ENCODE results near the gene PCED1B. TPM values are rescaled to one million over a fixed set of nuclear protein-coding genes. Genes with fewer than 3 reads are reported as not detected.

Gene PCED1B
- total and polyA plus RNA-seq, 4 donors, result 2.2 to 8.2 (median 3.8) TPM

GRCh38 chr12:47107446-47107845, 28.0 kb downstream of the PCED1B start:
- WGBS, 2 donors, result 96% methylated on average over 3 of the region's 3 CpGs
- Histone ChIP-seq H3K27ac (ENCODE audit: low read depth in 1 of 2, low read length in 1 of 2) (no peak overlapping the region), H3K9ac (ENCODE audit: insufficient read depth in 1 of 2, low read length in 2 of 2) (no peak overlapping the region), H3K27me3 (ENCODE audit: control insufficient read depth in 3 of 3, insufficient read depth in 3 of 3, low read length in 2 of 3) (no peaks in the 10 kb centered on the region), H3K4me3 (no peak overlapping the region), H3K4me1 (ENCODE audit: control insufficient read depth in 5 of 5, insufficient read depth in 5 of 5, low read length in 5 of 5) (no peaks in the 10 kb centered on the region), H3K9me3 (ENCODE audit: control insufficient read depth in 4 of 4, insufficient read depth in 3 of 4, low read length in 3 of 4) (peaks cover 0 to 2% (median 0%) of the 10 kb centered on the region in 4 donors), H3K36me3 (ENCODE audit: control insufficient read depth in 4 of 4, insufficient read depth in 4 of 4, low read length in 4 of 4) (peaks cover 0 to 2% (median 0%) of the 10 kb centered on the region in 4 donors)
- TF ChIP-seq CTCF (IDR thresholded peaks at IDR 0.05; ENCODE audit: control extremely low read depth, extremely low read depth), result no peak
- DNase-seq (no peak), ATAC-seq (ENCODE audit: insufficient read depth, low FRiP score) (no peak)

- no peaks in the 10 kb centered on the region for H3K4me1 ChIP-seq (ENCODE audit: control insufficient read depth in 5 of 5, insufficient read depth in 5 of 5, low read length in 5 of 5)
- no peak overlapping the region for H3K4me3 ChIP-seq
- H3K27ac ChIP-seq (ENCODE audit: low read depth in 1 of 2, low read length in 1 of 2), result no peak overlapping the region
- no peaks in the 10 kb centered on the region for H3K27me3 ChIP-seq (ENCODE audit: control insufficient read depth in 3 of 3, insufficient read depth in 3 of 3, low read length in 2 of 3)
- no peak for ATAC-seq (ENCODE audit: insufficient read depth, low FRiP score)
- no peak for TF ChIP-seq CTCF (IDR thresholded peaks at IDR 0.05; ENCODE audit: control extremely low read depth, extremely low read depth)
- no peak for DNase-seq
- H3K9me3 ChIP-seq (ENCODE audit: control insufficient read depth in 4 of 4, insufficient read depth in 3 of 4, low read length in 3 of 4), result peaks cover 0 to 2% (median 0%) of the 10 kb centered on the region in 4 donors
- H3K36me3 ChIP-seq (ENCODE audit: control insufficient read depth in 4 of 4, insufficient read depth in 4 of 4, low read length in 4 of 4), result peaks cover 0 to 2% (median 0%) of the 10 kb centered on the region in 4 donors
- no peak overlapping the region for H3K9ac ChIP-seq (ENCODE audit: insufficient read depth in 1 of 2, low read length in 2 of 2)
These were observed 28.5 kb downstream of the PCED1B start for GRCh38 chr12:47107926-47108325.

DNA sequence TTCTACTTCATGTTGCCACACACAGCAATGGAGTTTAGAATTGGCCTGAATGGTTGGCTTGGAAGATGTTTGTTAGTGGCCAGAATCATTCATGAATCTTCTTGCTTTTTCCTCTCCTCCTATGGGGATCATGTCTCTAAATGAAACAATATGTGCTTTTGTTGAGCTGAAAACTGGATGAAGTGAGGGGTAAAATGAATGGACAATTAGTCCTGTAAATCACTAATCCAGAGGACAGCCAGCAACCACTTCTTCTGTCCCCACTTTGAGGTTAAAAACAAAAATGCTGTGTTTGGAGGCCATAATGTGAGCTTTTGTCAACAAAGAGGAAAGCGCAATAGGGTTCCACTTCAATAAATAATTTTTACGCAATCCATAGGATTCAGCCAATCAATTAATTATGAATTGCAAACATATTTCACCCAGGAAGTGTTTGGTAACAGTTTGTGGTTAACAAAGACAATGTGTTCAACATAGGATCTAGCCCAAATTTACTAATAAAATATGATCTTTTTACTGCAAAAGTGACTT, 30.7 kb downstream of the PCED1B start:
- 91 to 96% methylated on average over 2 of the region's 2 CpGs for WGBS, 2 donors
- ATAC-seq (ENCODE audit: insufficient read depth, low FRiP score), result no peak

More for the DNA sequence above, 30.7 kb downstream of the PCED1B start:
- no peak for DNase-seq
- H3K9me3 ChIP-seq (ENCODE audit: control insufficient read depth in 4 of 4, insufficient read depth in 3 of 4, low read length in 3 of 4), result peaks cover 0 to 2% (median 0%) of the 10 kb centered on the region in 4 donors
- H3K4me1 ChIP-seq (ENCODE audit: control insufficient read depth in 5 of 5, insufficient read depth in 5 of 5, low read length in 5 of 5), result no peaks in the 10 kb centered on the region
- peaks cover 0 to 2% (median 0%) of the 10 kb centered on the region in 4 donors for H3K36me3 ChIP-seq (ENCODE audit: control insufficient read depth in 4 of 4, insufficient read depth in 4 of 4, low read length in 4 of 4)
- H3K4me3 ChIP-seq, result no peak overlapping the region
- no peaks in the 10 kb centered on the region for H3K27me3 ChIP-seq (ENCODE audit: control insufficient read depth in 3 of 3, insufficient read depth in 3 of 3, low read length in 2 of 3)
- no peak for TF ChIP-seq CTCF (IDR thresholded peaks at IDR 0.05; ENCODE audit: control extremely low read depth, extremely low read depth)
- H3K27ac ChIP-seq (ENCODE audit: low read depth in 1 of 2, low read length in 1 of 2), result no peak overlapping the region
- no peak overlapping the region for H3K9ac ChIP-seq (ENCODE audit: insufficient read depth in 1 of 2, low read length in 2 of 2)

Data from lung (tissue), 12 donors.